T-helper 1 cell treated with Interleukin-12 subunit alpha and Interleukin-12 subunit beta and Interleukin-4 antibody, amounts not matched to agents 30 ng/mL and 1 ng/mL, for 36 hours (primary cell): Measurements from ENCODE around the gene VSTM4. TPM values are rescaled to one million over a fixed set of nuclear protein-coding genes. Genes with fewer than 3 reads are reported as not detected.

ENCODE experiments used
- intact Hi-C: fragments of 100-400 bp; cut with micrococcal nuclease; formaldehyde crosslinking; loops from one replicate; pipeline ENCODE4 v1.15.1; 2024
- total RNA-seq: library from RNA; stranded (reverse); gene quantifications from 2 replicates; pipeline ENCODE4 v1.2.3, GENCODE V29; 2022

The VSTM4 gene
- total RNA-seq, 1 donor from 2014 or later: 0.10 TPM

DNA sequence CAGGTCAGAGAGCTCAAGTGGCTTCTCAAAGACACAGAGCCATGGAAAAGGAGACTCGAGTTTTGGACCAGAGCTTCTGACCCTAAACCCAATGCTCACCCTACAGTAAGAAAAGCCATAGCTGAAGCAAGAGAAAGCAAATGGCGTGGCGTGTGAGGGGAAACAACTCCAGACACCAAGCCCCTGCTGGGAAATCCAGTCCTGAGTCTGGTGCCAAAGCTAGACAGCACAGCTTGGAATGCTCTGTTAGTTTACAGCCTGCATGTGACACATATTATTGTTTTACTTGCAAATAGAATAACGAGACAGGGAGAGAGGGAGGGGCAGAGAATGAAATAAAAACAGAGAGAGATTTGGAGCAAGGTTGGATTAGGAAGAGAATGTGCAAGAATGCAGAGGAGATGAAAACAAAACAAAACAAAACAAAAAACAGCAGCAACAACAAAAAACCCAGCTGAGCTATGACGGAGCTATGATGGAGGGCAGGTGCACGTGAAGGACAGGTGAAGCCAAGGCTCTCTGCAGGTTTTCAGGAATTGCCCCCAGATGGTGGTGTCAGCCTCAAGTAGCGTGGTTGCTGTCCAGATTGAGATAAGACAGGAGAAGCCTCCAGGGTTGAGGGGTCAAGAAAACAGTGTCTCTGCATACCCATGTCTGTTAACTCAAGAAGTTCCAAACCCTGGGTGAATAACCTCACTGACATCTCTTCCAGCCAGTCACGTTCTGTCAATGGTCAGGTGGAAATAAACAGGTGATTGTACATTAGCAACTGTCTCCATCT, 105.9 kb downstream of the VSTM4 start:
- intact Hi-C loops: no loop called here

DNA sequence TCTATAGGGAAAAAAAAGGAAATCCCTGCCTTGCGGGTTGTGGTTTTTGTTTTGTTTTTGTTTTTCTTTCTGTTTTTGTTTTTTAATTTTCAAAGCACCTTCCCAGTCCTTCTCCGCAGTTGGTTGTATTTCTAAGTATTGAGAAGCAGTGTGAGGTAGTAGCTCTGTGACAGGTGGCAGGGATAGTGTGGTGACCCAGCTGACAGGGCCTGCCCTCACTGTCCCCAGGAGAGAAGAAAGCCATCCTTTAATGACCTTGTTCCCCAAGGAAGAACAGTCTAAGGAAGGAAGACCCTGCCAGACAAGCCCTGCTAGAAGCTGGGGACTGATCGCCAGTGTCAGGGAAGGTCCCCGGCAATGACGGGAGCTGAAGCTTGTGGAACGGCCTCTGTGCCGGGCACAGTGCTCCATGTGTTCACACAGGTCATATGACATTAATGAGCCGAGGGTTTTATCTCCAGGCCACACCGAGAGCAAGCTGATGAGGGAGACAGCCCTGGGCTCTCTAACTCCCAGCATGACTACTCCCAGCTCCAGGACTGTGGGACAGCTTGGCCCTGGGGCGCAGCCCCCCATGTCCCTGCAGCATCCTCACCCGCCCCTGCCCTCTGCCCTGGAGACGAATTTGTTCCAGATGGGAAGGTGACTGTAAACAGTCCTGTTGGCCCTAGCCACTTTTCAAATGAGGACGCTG, 106.7 kb downstream of the VSTM4 start:
- intact Hi-C loops: no loop called here

DNA sequence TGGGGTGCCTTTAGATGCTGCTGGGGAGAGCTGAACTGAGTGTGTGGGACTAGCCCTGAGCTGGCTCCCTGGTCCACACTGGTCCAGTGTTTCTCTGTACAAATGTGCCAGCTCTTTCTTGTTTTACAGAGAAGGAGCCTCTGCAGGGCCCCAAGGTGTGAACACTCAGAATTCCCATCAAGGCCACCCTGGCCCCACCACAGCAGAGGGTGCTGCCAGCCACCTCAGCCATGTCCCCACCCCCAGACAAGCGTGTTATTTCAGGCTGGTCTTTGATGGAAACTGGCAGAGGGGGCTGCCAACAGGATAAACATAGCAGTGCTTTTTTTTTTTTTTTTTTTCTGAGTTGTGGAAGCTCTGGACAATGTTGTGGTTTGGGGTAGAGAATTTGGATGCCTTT, 107.2 kb downstream of the VSTM4 start:
- intact Hi-C loops: no loop called here

DNA sequence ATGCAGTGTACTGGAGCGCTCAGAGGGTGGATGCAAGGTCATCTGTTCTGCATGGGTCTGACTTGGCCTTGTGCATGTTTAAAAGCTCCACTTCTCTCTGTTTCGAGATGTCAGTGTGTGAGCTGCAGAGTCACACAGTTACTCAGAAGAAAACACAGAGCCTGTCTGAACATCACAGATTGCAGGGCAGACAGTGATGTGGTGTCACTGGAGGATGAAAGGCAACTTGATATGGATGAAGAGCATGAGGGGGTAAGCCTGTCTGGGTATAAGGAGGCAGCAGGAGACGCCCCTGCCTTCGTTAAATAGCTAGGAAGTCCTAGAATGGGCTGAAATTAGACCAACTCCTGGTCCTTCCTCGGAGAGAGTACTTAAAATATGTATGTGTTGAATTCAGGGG, 108.2 kb downstream of the VSTM4 start:
- intact Hi-C loops: no loop called here

DNA sequence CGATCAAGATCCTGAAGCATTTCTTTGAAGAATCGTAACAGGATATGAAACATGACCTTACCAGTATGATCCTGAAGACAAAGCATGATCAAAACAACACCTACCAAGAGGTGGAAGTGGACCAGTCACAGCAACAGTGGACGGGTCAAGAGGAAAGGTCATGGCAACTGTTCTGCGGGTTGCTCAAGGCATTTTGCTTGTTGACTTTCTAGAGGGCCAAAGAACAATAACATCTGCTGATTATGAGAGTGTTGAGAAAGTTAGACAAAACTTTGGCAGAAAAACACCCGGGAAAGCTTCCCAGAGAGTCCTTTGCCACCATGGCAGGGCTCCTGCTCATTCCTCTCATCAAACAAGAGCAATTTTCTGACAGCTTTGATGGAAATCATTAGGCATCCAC, 110.1 kb downstream of the VSTM4 start:
- intact Hi-C loops: no loop called here

DNA sequence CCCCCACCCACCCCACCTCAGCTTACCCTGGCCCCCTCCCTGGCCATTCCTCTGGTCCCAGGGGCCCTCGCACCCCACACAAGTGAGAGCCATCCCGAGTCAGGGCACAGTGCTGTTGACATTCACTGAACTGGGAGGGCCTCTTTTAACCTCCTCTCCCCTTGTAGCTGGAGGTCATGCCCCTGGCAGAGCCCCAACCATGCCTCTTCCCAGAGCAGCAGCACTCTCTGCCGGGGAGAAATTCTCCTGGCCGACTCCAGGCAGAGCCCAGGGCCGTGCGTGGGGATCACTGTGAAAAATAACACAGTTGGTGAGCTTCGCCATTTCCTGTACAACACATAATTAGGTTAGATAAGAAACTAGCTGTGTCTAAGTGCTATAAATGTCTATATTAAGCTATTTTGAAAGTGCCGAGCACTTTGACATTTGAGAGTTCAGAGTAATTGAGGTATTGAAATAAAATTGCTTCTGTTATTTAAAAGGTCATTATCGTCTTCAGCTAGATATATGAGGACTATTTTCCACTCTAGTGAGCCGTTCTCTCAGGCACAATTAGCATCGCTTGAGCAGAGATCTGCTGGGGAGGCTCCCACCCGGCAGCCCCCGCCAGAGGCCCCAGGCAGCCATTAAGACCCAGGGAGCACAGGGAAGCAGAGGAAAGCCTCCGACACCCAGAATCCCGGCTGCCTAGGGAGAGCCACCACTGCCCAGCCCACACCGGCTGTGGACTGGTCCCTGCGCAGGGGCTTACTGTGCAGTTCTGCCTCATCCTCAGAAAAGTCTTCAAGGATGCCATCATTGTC, 113.3 kb downstream of the VSTM4 start:
- intact Hi-C loops: no loop called here

DNA sequence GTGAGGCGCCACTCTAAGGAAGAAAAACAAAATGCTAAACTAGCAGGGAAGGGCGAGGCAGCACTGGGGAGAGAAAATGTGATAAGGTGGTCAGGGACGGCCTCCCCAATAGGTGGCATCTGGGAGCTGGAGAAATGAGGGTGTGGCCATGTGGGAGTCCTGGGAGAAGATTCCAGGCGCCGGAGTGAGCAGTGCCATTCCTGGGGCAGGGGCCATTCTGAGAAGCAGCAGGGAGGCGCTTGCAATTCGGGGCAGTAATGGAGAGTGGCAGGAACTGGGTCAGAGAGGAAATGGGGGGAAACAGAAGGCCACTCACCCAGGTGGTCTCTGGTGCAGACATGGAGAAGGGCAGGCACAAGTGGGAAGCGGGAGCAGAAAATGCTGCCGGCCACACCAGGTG, 113.9 kb downstream of the VSTM4 start:
- intact Hi-C loops: no loop called here

DNA sequence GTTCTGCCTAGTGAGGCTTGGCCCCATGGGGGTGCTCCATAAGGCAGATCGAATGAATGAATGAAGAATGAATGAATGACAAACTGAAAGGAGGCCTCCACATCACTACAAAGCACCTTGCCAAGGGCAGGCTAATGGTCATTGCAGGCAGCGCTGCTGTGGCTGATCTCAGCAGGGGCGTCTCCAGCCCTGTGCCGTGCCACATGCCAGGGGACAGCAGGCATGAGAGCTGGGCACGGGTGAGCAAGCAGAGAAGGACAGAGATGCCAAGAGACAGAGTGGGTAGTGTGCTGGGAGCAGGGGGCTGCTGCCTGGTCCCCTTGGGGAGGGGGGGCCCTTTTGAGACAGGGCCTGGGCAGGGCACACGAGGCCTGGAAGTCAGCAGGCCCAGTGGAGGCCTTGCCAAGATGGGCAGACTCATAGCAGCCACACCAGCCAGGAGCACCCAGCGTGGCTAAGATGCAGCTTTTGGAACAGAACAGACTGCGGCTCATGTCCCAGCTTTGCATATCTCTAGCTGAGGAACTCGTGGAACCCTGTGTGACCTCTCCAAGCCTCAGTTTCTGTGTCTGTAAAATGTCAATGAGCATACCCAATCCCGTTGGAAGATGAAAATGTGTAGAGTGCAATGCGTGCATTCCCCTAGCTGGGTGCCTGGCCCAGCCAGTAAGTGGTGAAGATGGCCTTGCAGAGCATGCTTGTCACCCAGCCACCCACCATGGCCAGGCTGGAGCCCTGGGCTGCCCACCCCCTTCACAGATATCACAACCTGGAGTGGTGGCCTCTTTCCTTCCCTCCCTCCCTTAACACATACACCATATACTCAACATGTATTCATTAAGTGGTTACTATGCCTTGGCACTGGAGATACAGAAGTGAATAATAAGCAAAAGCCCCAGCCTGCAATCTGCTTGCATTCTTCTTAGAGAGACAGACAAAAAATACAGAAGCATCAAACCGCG, 114.6 kb downstream of the VSTM4 start:
- intact Hi-C loops: no loop called here

DNA sequence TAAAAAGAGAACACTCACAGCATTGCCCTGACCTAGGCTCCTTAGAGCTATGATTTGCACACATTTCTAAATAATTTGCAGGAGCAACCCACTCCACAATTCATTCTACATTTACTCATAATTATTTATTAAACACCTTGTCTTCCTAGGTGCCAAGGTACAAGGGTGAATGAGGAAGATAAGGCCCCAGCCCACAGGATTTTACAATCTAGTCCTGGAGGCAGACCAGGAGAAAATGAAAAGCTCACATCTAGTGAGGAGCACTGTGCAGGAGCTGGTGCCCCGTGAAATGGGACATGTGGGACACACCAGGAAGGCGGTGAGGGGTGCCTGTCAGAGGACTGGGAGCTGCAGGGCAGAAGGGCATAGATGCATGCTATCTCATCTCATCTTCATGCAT, 116.0 kb downstream of the VSTM4 start:
- intact Hi-C loops: no loop called here

DNA sequence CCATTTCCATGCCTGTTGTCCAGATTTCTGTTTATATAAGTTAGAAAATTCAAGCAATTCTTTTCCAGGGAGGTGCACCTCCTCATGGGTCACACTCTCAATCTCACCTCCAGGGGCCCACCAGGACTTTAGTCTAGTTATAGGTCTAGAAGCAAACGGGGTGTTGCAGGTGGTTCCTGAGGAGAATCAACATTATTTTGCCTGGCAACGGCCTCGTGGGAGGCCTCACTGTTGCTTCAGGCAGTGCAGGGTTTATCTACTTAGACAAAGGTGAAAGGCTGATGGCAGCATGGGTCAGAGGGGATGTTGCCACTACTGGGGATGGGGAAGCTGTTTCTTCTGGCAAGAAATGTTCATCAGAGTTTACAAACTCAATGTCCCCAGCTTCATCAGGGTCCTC, 119.0 kb downstream of the VSTM4 start:
- intact Hi-C loops: no loop called here

DNA sequence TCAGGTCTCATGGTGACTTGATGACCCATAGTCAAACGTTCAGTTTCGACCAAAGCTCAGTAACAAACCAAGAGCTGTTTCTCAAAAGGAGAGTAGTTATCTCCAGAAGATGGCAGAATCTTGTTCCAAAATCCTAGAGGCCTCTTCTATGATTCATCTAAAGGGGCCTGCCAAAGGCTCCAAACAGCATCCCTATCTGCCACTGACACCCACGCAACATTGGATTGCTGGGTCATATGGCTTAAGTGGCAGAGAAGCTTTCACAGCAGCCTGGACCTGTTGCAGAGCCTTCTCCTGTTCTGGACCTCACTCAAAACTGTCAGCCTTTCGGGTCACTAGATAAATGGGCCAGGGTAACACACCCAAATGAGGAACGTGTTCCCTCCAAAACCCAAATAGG, 121.7 kb downstream of the VSTM4 start:
- intact Hi-C loops: no loop called here

DNA sequence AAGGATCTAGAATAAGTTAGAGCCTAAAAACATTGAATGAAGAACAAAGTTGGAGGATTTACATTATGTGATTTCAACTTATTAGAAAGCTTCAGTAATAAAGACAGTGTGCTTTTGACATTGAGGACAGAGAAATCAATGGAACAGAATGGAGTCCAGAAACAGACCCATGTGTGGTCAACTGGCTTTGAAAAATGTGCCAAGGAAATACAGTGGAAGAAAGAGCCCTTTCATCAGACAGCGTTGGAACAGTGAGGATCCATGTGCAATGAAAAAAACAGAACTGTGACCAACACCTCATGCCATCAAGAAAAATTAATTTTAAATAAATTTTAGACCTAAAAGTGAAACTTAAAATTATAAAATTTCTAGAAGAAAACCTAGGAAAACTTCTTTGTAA, 125.1 kb downstream of the VSTM4 start:
- intact Hi-C loops: no loop called here

DNA sequence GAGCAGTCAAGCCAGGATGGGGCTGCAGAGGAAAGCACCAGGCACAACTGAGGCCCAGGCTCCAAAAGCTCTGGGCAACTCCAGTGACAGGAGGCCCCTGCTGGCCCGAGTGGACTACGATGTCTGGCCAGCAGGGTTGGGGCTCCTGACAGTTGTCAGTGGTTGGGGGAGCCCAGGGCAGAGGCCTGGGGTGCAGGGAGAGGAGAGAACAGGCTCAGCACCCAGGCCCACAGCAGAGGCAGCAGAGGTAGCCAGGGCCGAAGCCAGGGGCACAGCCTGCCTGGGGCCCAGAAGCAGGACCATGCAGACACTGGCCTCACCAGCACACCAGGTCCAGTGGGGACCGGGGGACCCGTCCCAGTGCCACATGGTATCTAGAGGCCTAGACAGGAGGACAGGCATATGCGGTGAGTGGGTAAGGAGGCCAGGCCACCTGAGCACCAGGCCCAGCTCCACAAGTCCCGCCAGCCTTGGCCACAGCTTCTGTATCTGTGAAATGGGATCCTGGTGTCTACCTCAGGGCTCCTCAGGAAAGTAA, 129.6 kb downstream of the VSTM4 start:
- intact Hi-C loops: no loop called here

DNA sequence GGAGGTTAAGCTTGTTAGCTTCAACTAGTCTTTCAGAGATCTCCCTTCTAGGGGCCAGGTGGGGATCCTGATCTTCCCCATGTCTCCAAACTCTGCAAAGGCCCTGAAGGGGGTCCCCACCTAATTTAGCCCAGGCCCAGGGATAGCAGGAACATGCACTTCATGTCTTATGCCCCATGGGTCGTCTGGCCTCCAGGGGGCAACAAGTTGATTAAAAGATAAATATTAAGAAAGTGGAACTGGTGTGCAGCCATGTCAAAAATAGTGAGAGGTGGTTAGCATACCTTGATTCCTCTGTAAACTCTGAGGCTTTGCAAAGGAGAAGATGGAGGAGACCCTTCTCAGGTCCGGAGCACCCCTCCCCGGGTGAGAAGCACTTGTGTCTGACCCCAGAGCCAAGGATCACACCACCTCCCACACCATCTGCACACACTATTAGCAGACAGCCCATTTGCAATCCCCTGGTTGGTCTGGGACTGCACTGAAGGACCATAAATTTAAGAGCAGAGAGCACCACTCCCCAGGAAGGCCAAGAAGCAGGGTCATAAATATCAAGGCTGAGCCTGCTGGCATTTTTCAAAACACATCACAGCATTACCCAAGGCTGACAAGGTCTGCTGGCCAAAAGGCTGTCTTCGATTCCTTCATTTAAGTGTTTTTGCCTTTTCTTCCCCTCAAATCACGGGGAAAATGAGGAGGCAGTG, 131.5 kb downstream of the VSTM4 start:
- intact Hi-C loops: loop anchor here (5.0 kb wide), 1 partner anchor 424 kb away; no protein-coding TSS in a partner anchor

DNA sequence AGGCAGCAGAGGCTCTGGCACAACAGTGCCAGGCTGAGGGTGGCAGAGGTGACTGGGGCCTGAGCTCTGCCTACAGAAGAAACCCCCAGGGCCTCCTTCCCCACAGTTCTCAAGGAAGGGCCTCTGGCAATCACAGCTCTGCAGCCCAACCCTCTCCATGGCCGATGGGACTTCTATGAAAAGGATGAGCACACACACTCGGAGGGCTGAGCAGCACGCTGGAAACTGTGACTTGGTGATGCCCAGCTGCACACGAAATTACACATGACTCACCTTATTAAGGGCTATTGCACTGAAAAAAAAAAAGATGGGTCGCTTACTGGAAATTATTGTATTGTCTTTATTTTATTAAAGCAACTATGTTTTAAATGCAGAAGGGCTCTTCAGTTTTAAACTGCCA, 132.7 kb downstream of the VSTM4 start:
- intact Hi-C loops: loop anchor here (5.0 kb wide), 1 partner anchor 425 kb away; no protein-coding TSS in a partner anchor

DNA sequence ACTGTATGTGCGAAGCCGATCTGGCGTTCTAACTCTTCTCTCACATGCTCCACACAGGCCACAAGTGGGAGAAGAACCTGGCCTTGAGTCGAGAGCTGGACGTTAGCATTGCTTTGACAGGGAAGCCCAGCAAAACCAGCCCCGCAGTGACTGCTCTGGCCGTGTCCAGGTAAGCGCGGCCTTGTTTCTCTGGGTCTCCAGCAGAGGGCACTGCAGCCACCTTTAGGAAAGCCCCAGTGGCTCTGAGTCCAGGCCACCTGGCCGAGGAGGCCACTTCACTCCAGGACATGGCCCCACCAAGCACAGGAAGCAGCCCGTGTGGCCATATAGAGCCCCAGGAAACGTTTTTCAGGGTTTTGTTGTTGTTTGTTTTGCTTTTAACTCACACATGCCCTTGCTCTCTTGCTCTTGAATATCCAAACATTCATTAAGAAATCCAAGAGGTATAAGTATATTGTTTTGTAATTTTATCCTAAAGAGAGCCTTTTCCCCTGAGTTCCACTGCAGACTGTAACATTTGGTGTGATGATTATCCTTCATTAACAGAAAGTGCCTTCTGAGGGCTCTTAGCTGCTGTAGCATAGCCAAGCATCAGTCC, 133.9 kb downstream of the VSTM4 start:
- intact Hi-C loops: loop anchor here (1.0 to 5.0 kb wide), 5 partner anchors 183 to 538 kb away; no protein-coding TSS in a partner anchor

DNA sequence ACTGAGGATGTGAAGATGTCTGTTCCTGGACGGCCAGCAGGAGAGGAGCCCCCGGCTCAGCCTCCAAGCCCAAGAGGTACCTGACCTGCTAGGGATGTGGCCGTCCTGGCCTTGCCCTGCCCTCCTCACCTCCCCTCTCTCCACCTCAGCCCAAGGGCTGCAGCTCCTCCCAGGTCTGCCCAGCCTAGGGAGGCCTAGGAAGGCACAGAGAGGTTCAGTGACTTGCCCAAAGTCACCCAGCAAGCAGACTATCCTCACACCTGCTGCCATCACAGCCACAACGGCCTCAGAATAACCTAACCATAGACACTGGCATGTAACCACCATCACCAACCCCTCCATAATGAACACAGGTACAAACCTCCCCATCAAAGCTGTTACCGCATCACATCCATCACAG, 137.0 kb downstream of the VSTM4 start:
- intact Hi-C loops: no loop called here

DNA sequence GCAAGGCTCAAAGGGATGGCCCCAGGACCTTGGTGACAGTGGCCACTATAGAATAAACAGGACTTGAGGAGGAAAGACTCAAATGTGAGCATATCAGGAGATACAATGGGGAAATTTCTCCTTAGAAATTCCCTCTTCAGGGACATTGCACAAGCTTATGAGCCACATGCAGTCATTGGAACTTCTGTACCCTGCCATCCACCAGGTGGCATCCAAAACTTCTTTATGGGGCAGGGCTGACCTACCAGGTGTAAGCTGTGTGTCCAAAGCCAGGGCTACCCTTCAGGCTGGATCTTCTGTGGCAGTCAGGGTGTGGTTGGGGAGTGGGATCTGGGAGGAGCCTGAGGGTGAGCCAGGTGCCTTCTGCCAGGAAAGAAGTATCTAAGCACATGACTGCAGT, 139.1 kb downstream of the VSTM4 start:
- intact Hi-C loops: no loop called here

DNA sequence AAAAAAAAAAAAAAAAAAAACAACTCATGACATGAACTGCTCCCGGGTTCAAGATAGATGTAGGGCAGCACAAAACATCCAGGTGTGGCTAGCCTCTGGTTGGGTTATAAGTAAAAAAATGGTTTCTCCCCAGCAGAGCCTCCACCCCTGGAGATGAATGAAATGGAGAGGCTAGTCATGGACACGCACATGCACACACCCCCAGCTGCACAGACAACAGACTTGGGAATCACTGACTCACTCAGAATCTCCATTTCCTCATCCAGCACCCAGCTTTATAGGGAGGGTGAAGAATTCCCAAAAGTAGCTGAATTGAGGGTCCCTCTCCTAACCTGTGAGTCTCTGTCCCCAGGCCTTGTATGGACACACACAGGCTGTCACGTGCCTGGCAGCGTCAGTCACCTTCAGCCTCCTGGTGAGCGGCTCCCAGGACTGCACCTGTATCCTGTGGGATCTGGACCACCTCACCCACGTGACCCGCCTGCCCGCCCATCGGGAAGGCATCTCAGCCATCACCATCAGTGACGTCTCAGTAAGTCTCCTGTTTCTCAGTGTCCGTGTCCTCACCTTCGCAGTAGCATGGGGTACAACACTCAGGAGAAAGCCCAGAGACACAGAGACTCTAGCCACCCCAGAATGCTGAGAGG, 140.7 kb downstream of the VSTM4 start:
- intact Hi-C loops: no loop called here
